ENCODE results near the gene PDZRN3. TPM values are rescaled to one million over a fixed set of nuclear protein-coding genes. Genes with fewer than 3 reads are reported as not detected.

Gene PDZRN3
- total RNA-seq, 1 experiment from 2014 or later, result not detected

- ATAC-seq, result no peak
- no peaks in the 10 kb centered on the region for H3K4me1 ChIP-seq (ENCODE audit: control insufficient read depth, insufficient read depth, low read length)
- ChIA-PET POLR2A (interaction anchor here (0.7 kb wide), 1 partner anchor 11 kb away, joined by 3 read pairs; no protein-coding TSS in a partner anchor), CTCF (no interaction called here)
- in situ Hi-C loops (cut with HindIII; ENCODE audit: low pct_unique_long_range_greater_than_20kb, low sequenced_read_pairs) (no loop called here), intact Hi-C loops (cut with micrococcal nuclease; ENCODE audit: unreplicated experiment) (no loop called here)
- DNase-seq (ENCODE audit: low read depth, low spot score), result no peak
- TF ChIP-seq SIN3A (IDR thresholded peaks at IDR 0.05; ENCODE audit: borderline replicate concordance, insufficient read depth, low read depth, low read length), result no peak
- no peak for TF ChIP-seq REST (IDR thresholded peaks at IDR 0.05; ENCODE audit: insufficient read depth in 1 of 2, low read depth in 2 of 2, low read length in 1 of 2)
- no peak for TF ChIP-seq TCF7L2 (IDR thresholded peaks at IDR 0.05; ENCODE audit: low read depth, low read length)
- TF ChIP-seq CTCF (IDR thresholded peaks at IDR 0.05), result no peak
- no peak for TF ChIP-seq POLR2AphosphoS5 (IDR thresholded peaks at IDR 0.05; ENCODE audit: low read depth, low read length)
- H3K36me3 ChIP-seq (ENCODE audit: control insufficient read depth, insufficient read depth, low read length), result no peaks in the 10 kb centered on the region
- BruUV-seq (replicated peaks), result no TSS peak
- H3K27ac ChIP-seq (ENCODE audit: low read length), result no peak overlapping the region
- H3K9me3 ChIP-seq (ENCODE audit: control insufficient read depth, insufficient read depth, low read depth, low read length), result no peaks in the 10 kb centered on the region
- H3K27me3 ChIP-seq (ENCODE audit: control insufficient read depth, insufficient read depth, low read length), result no peaks in the 10 kb centered on the region
- H3K4me3 ChIP-seq (ENCODE audit: low read depth in 2 of 2, low read length in 2 of 2), result no peak overlapping the region
Observed at GRCh38 chr3:73442152-73442551, 182.6 kb downstream of the PDZRN3 start.

- no TSS peak for BruUV-seq (replicated peaks)
- in situ Hi-C loops (cut with HindIII; ENCODE audit: low pct_unique_long_range_greater_than_20kb, low sequenced_read_pairs), result no loop called here
Observed at GRCh38 chr3:73437828-73438227, 186.9 kb downstream of the PDZRN3 start.

More at GRCh38 chr3:73437828-73438227, 186.9 kb downstream of the PDZRN3 start:
- POLR2A ChIA-PET, result no interaction called here
- CTCF ChIA-PET, result no interaction called here
- intact Hi-C loops (cut with micrococcal nuclease; ENCODE audit: unreplicated experiment), result no loop called here
- H3K4me3 ChIP-seq (ENCODE audit: low read depth in 2 of 2, low read length in 2 of 2), result no peak overlapping the region
- no peaks in the 10 kb centered on the region for H3K9me3 ChIP-seq (ENCODE audit: control insufficient read depth, insufficient read depth, low read depth, low read length)
- TF ChIP-seq POLR2AphosphoS5 (IDR thresholded peaks at IDR 0.05; ENCODE audit: low read depth, low read length), result no peak
- no peak for TF ChIP-seq REST (IDR thresholded peaks at IDR 0.05; ENCODE audit: insufficient read depth in 1 of 2, low read depth in 2 of 2, low read length in 1 of 2)
- TF ChIP-seq TCF7L2 (IDR thresholded peaks at IDR 0.05; ENCODE audit: low read depth, low read length), result no peak
- TF ChIP-seq CTCF (IDR thresholded peaks at IDR 0.05), result no peak
- no peaks in the 10 kb centered on the region for H3K27me3 ChIP-seq (ENCODE audit: control insufficient read depth, insufficient read depth, low read length)
- ATAC-seq (no peak), DNase-seq (ENCODE audit: low read depth, low spot score) (no peak)
- H3K27ac ChIP-seq (ENCODE audit: low read length), result no peak overlapping the region
- H3K4me1 ChIP-seq (ENCODE audit: control insufficient read depth, insufficient read depth, low read length), result no peaks in the 10 kb centered on the region
- no peaks in the 10 kb centered on the region for H3K36me3 ChIP-seq (ENCODE audit: control insufficient read depth, insufficient read depth, low read length)
